HG03095 (cell line): ENCODE measurements around the gene PLA2G4D.

Experiments
- ATAC-seq: cut with Tn5 transposase; IDR thresholded peaks from one replicate; pipeline ENCODE4 v1.9.1; 2021; ENCODE audit warnings: moderate library complexity; ENCODE audit not compliant: unreplicated experiment

The PLA2G4D gene

DNA sequence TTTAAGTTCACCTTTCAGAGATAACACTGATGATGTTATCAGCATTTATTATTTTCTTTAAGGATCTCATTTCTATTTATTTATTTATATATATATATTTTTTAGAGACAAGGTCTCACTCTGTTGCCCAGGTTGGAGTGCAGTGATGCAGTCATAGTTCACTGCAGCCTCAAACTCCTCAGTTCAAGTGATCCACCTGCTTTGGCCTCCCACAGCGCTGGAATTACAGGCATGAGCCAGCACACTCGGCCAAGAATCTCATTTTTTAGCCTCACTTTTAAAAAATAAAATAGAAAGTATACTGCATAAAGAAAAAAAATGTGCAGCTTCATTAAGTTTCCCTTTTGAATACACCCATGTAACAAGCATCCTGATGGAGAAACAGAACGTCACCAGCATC is 35.6 kb downstream of the PLA2G4D start:
- ATAC-seq = no peak

DNA sequence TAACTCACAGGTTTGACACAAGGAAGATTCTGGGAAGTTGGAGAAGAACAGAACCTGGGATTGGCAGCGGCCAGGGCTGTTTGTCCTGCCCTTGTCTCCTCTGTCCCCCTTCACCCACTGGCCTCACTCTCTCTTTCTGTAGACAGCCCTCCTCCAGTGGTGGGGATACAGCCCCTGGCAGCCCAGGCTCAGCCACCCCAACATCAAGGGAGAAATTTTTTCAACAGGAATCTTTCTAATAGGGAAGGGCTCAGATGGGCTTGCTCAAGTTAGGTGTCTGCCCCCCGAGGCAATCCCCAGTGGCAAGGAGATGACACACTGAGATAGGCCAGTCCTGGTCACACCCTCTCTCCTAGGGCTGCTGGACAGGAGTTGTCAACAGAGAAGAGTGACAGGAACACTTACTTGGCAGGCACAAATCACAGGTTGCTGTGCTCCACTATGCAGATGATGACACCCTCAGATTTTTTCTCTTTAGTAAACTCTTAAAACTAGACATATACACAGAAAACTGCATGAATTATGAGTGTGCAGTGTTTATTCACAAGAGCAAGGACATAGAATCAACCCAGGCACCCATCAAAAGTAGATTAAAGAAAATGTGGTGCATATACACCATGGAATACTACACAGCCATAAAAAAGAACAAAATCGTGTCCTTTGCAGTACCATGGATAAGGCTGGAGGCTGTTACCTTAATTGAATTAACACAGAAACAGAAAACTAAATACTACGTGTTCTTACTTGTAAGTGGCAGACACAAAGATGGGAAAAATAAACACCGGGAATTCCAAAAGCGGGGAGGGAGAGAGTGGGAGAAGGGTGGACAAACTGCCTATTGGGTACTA is 36.3 kb downstream of the PLA2G4D start:
- ATAC-seq = no peak

DNA sequence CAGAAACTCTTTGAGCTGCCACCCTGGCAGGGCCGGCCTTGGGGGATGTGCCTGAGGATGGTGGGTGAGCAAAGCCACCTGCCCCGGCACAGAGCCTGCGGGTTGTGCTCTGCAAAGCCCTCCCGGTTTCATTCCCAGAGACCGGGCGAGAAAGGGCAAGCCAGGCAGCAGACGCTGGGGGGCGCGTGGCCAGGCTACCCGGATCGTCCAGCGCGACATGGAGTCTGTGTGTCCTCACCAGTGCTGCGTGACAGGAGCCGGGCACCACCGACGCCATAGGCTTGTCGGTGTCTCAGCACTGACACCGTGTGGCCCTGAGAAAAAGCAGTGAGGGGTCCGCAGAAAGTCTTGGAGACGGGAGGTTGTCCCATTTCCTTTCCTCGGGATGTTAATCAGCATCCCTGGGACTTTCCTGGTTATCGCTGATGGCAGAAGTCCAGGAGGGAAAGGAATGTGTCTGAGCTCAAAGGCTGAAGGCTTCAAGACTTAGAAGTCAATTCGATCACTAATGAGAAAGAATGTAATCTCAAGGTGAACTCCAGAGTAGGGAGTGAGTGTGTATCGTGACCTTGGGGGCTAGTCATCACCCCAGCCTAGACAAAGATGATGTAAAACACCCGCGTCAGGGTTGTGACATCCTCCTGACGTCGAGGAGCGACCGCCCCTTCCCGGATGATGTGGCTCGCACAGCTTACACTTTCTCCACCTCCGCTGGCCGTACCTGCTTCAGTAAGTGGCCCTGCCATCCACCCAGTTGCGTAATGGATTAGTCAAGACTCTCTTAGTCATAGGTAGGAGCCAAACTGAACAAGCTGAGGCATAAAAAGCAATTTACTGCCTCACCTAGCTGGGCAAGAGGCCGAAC is 37.2 kb downstream of the PLA2G4D start:
- no peak for ATAC-seq

DNA sequence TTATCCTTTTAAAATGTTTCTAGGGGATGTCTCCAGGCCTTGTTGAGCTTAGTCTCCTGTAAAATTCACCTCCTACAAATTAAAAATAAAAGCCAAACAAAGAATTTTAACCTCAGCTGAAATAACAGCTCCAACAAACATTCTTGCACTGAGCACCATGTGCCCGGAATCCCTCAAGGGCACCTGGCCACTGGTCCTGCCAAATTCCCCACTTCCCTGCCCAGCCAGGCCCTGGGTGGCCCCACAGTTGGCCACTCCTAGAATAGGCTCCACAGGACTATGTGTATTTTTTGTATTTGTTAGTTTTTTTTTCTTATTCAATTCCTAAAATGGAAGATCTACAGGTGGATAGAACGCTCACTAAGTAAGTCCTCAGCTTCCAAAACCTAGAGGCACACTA is 40.4 kb downstream of the PLA2G4D start:
- no peak for ATAC-seq

DNA sequence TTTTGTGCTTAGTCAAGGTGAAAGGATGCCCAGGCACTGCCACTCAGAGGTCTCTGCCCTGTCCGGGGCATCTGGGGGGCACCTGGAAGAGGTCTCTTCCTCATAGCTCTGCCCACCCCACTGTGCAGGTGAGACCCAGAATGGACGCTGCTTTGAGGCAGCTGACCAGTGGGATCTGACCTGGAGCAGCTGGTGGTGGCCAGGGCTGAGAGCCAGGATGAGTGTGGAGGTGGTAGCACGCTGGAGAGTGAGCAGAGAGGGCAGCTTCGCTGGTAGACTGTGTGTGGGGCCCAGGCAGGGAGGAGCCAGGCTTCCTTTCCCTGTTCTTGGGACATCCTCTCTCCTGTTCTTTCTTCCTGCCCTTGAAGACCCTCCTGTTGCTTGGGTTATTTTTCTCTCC is 41.4 kb downstream of the PLA2G4D start:
- no peak for ATAC-seq

DNA sequence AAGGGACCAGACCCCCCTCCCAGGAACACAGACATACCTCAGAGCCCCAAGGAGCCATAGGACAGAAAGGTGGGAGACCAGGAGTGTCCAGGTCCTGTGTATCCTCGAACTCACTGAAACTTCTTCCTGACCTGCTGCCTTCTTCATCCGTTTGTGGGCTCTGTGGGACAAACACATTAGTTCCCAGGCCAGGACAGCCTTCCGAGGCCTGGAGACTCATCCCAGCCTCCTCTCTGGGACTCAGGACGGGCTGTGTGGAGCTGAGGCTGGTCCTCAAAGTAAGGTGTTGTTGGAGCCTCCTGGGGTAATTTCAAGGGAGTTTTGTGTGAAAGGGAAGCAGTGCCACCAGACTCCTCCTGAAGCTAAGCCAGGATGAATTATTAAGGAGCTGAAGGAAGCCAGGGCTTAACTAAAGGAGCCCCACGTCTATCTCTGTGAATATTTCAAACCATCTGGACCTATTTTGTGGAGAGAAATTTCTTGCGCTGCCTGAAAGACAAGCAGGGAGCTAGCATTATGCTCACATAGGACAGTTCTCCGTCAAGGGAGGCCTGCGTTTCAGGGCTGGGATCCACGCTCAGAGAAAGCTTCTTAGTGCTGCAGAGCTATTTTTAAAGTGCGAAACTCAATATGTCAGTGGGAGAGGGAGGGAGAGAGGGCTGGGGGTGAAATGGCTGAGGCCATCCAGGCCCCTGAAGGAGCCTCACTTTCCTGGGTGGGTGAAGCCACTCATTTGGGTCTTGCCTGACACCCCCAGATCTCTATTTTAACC is 43.7 kb downstream of the PLA2G4D start:
- ATAC-seq = no peak

DNA sequence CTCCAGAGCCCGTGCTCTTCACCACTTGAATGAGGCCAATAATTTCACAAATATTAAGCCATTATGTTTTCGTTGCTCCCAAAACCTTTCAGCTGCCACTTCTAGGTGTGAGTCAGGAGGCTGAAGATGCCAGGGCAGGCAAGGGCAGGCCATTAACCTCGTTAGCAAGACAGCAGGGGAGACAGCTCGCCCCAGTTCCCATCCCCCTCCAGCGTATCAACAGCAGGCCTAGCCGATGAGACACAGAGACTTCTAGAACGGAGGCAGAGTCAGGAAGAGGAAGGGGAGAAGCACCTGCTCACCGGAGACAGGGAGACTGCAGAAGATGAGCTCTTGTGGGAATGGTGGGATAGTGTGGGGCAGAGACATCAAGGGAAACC is 45.6 kb downstream of the PLA2G4D start:
- no peak for ATAC-seq

DNA sequence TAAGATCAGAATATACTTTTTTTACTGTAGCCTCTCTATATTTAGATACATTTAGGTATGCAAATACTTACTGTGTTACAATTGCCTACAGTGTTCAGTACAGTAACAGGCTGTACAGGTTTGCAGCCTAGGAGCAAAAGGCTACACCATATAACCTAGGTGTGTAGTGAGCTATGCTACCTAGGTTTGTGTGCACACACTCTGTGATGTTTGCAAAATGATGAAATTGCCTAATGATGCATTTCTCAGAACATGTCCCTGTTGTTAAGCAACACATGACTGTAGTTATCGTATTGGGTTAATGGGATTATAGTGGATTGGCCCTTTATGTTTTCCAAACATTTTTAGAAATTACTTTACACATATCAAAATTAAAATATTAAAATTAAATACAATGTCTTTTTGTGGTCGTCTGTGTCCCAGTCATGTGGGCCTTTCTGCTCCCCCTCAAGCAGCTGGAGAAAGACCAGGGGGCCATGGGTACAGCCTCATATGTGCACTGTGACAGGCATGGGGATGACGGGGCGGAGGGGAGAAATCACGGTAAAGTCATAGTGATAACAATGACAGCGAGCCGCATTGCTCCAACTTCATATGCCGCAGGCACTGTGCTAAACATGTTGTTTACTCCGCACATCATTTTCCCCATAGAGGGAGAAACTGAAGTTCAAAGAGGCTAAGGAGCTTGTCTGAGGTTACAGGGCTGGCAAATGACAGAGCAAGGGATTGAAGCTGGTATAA is 46.1 kb downstream of the PLA2G4D start:
- no peak for ATAC-seq

DNA sequence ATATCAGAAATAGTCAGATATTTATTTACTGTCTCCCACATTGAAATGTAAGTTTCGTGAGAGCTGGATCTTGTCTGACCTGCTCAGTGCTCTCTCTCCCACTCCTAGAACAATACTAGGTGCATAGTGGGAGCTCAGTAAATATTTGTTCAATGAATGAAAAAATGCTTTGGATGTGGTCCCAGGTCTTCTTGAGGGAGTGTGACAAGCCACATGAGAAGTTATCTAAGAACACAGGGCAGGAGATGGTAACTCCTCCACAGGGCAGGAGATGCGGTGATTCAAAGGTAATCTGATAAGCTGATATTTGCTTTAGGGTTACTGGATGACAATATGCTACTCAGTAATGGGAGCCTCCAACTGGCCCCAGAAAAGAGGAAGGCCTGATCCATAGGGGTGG is 47.8 kb downstream of the PLA2G4D start:
- ATAC-seq = no peak

DNA sequence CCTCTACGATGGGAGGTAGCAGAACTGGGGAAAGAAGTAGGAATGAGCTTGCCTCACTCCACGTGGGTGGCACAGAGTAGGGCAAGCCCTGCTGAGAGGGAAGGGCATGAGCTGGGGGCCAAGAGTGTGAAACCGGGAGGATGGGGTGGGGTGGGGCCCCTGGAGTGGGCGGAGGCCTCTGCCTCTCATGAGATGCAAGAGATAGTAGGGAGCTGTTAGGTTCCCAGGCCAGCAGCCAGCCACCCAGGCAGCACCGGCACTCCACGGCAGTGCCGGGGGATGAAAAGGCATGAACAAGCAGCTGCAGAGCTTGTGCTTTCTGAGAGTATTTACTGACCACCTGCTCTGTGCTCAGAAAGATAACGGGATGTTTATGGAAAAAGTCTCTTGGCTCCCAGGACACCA is 49.1 kb downstream of the PLA2G4D start:
- no peak for ATAC-seq

DNA sequence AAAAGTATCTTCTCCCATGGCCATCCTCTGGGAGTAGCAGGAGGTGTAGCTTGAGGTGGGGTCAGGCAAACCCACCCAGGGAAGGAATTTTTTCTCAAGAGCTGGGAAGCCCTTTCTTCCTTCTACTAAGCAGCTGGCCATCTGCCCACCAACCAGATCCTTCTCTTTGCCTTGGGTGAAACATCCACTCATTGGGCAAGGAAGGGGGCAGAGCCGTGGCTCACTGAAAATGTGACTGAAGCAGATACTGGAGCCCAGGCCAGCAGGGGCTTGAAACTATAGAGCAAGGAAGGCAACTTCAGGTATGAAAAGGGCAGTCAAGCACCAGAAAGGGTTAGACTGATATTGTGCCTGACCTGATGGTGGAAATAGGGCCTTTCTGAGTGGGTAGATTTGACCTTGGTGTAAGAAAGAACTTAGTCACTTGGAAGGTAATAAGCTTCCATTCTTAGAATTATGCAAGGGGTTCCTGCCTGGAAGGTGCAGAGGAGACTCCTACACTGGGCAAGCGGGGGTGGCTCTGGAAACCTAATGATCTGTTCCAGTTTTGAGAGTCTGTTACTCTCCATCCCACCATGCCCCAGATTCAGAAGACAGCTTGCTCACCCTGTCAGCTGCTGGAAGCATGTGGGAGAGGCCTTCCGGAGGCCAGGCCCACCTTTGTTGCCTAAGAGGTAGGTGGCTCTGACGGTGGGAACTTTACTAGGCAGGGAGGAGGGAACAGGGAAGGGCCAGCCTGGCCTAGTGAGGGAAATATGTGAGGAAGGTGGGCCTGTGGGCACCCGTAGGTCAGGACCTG is 51.6 kb downstream of the PLA2G4D start:
- ATAC-seq = no peak

DNA sequence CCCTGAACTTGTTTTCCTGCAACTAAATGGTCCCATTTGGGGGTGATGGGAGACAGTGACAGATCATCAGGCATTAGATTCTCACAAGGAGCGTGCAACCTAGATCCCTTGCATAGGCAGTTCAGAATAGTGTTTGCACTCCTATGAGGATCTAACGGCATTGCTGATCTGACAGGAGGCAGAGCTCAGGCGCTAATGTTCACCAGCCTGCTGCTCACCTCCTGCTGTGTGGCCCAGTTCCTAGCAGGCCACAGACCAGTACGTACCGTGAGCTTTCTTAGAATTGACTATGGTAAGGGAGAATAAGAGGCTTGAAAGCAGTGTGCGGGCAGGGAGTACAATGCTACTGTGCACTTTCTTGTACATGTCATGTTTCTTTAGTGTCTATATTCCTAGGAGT is 56.0 kb downstream of the PLA2G4D start:
- no peak for ATAC-seq

DNA sequence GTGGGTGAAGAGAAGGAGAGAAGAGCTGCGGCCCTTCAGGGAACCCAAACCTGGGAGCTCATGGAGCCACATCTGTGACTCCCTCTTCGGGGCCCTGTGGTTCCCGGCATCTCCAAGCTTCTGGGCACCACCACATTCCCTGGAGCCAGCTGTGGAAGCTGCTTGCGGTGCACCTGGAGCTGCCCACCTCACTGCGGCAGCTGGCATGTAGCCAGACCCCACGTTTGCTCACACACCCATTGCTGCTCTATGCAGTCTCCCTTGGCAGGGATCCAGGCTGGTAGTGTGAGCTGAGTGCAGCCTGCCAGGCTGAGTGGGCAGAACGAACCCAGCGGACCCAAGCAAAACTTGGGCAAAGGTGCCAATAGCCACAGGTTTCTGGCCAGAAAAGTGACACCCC is 56.7 kb downstream of the PLA2G4D start:
- ATAC-seq = no peak

DNA sequence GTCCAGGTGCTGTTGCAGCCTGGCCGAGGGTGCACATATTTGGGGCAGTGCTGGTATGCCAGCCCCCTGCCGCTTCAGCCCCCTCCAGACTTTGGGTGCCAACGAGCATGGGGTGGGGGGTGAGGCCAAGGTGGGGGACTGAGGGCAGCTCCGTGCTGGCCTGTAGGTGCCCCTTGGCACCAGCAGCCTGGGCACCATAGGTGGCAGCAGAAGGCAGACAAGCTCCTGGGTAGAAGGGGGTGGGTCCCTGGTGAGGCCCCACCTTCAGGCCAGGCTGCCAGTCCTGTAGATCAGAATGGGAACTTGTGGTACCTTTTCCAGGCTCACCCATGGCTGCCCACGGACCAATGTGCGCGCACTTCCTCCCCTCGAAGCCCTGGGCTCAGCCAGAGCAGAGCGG is 57.4 kb downstream of the PLA2G4D start:
- no peak for ATAC-seq

DNA sequence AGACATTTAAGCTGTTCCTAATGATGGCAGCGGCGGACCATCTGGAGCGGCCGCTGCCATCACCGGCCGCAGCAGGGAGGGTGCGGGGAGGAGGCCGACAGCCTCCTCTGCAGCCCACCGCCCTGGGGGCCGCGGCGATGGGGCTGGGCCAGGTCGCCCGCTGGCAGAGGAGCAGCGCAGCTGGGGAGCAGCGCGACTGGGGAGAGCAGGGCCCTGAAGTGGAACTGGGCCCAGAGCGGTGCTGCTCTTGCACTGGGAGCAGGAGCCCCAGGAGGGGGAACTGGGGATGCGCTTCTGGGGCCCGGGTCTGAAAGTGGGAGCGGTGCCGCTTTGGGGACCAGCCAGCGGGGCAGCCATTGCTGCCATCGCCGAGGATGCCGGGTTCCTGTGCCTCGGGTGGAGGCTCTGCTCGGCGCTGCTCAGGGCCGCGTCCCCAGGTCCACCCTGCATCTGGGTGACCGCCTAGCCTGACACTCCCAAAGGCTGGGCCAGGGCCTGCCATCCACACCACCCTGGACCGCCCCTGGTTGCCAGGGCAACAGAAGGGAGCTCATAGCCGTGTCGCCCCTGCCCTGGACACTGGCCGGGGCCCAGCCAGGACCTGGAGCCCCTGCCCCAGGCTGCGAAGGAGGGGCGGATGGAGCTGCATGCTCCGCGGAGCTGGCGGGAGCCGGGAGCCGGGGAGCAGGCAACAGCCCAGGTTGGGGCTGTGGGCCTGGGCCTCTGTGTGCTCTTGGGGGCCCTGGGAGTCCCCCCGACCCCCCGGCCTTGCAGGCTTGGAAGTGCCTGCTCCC is 58.1 kb downstream of the PLA2G4D start:
- no peak for ATAC-seq

DNA sequence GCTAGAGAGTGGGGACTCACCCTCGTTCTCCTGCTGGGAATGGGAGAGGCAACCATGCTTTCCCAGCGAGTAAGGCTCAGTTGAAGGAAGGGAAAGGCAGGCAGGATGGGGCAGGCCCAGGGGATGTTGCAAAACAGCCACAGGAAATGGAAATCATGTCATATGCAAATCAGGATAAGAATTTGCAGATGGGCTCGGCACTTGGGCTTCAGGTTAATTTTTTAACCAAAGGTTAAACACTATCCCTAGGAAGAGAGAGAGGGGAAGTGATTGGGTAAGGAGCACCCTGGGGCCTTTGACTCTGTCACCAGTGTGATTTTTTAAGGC is 59.0 kb downstream of the PLA2G4D start:
- peak; percentile 63 for ATAC-seq

DNA sequence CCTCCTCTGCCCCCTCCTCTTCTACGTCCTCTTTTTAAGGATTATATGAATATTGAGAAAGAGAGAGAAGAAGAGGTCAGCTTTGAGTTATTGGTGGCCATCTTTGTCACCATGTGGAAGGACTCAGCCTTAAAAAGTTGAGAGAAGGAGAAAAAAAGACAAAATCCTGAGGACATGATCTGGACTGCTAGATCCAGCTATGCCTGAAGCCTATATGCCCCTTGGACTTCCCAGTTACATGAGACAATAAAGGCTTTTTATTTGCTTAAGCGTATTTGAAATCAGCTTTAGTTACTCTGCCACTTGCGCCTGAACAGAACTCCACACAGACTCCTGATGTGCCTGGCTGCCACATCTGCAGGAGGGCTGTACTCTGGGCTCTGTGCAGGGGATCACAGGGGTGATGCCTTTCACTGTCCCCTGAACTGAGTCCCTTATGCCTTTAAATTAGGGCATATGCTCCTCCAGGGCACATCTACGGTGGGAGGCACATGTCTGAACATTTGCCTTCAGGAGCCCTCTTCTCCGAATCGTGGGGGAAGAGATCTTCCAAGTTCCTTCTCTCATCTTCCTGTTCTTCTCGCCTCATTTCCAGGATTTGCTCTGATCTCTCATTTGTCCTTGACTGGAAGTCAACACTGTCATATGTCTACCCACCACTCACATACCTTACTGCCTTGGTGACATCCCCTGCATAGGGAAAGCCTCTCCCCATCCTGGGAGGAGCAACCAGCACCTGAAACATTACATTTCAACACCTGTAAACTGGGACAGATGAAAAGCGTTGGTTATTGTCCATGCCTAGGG is 59.5 kb downstream of the PLA2G4D start:
- no peak for ATAC-seq

DNA sequence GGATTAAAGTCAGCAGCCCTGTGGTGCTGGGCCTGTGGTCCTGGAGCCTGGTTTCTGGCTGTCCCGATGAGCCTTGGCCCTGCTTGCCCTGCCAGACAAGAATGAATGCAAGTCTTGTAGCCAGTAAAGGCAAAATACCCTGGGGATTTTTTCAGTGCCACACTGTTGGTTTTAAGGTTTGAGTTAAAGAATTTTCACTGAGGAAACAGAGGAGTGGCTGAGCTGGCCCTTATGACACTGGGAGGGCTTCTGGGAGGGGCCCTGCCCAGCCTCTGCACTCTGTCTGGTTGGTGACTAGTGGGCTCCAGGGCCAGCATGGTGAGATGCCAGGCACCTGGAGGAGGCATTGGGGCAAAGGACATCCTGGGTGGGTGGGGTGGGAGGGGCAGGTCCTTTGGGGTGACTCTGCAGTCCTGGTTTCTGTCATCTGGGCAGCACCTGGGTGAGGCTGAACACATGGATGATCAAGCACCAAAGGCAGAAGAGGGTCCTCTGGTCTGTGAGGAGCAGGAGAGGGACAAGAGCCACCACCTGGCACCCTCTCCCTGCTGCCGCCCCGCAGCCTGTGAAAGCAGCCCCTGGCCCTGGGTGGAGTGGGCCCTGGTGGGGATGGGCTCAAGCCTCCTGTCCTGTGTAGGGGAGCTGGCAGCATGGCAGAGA is 61.0 kb downstream of the PLA2G4D start:
- no peak for ATAC-seq
